HG03066 (cell line): ENCODE data around the gene ABHD6.
"Not testable (repeated sequence)": the region's sequence is repeated elsewhere in the genome, so short reads cannot be mapped to it uniquely, and the experiment has no call there.

ENCODE experiments used
- ATAC-seq: cut with Tn5 transposase; IDR thresholded peaks from one replicate; pipeline ENCODE4 v1.9.1; 2021; ENCODE audit warnings: low read depth; ENCODE audit not compliant: unreplicated experiment

Gene ABHD6

DNA sequence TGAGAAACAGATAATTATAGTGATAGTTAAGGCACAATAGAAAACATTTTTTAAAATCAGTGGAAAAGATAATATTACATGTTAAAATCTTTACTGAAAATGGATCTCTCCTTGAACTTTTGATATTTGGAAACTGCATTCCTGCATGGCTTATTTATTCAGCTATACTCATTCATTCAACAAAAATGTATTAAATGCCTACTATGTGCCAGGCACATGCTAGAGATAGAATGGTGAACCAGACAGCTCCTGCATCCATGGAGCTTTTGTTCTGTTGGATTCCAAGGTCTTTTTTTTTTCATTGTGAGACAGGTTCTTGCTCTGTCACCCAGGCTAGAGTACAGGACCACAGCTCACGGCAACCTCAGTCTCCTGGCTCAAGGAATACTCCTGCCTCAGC lies 99.6 kb downstream of the ABHD6 start:
- ATAC-seq = no peak

DNA sequence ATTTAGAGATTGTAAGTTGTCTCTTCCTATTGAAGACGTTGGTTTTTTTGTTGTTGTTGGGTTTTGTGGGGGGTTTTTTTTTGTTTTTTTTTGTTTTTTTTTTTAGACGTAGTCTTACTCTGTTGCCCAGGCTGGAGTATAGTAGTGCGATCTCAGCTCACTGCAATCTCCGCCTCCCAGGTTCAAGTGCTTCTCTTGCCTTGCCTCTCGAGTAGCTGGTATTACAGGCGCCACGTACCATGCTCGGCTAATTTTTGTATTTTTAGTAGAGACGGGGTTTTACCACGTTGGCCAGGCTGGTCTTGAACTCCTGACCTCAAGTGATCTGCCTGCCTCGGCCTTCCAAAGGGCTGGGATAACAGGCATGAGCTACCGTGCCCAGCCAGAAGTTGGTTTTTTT lies 101.6 kb downstream of the ABHD6 start:
- not testable (repeated sequence) for ATAC-seq

DNA sequence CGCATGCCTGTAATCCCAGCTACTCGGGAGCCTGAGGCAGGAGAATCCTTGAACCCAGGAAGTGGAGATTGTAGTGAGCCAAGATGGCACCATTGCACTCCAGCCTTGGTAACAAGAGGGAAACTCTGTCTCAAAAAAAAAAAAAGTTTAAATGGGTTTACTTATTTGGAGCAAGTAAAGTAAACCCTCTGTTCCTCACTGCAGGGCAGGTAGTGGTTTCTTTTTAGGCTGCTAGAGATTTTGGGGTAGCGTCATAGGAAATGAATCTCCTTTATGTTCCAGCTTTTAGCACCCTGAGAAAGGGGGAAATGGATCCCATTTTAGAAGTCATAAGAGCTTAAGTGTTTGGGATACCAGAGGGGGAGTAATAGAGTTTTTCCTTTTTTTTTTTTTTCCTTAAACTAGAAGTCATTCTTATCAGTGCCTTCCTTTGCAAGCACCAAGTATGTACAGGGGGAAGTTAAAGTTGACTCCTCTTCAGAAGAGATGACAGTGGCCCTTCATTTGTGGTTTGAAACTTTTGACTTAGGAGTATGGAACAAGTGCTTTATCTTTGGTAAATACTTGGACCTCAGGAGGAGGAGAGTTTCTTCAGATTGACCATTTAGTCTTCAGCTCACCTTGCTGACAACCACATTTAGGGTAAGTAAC lies 103.1 kb downstream of the ABHD6 start:
- ATAC-seq = no peak

DNA sequence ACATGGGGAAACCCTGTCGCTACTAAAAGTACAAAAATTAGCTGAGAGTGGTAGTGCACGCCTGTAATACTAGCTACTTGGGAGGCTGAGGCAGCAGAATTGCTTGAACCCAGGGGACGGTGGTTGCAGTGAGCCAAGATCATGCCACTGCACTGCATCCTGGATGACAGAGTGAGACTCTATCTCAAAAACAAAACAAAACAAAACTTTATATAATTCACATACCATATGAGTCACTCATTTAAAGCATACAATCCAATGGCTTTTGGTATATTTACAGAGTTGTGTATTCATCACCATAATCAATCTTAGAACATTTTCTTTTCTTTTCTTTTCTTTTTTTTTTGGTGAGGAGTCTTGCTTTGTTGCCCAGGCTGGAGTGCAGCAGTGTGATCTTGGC lies 103.8 kb downstream of the ABHD6 start:
- ATAC-seq = no peak

DNA sequence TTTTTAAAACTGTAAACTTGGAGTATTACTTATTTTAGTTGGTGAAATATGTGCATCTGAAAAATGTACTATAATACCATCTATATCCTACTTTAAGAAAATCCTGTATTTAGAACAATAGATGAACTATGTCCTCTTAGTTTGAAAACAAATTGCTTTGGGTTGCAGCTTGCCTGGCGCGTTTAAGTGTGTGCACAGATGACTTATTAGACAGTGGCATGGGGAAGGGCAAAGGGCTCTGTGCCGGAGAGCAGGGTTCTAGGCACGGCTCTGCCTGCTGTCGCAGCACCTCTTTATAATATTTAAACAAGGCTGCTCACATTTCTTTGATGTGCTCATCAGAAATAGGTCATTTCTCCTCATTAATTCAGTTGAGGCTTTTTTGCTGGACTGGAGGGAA lies 105.1 kb downstream of the ABHD6 start:
- ATAC-seq = no peak
